ENCODE results near the gene TNFAIP2. TPM values are rescaled to one million over a fixed set of nuclear protein-coding genes. Genes with fewer than 3 reads are reported as not detected.
"Not testable (repeated sequence)": the region's sequence is repeated elsewhere in the genome, so short reads cannot be mapped to it uniquely, and the experiment has no call there.

TNFAIP2 gene
- total and polyA plus RNA-seq, 12 donors, result 5.2 to 615 (median 115) TPM

- Histone ChIP-seq H3K36me3 (replicated peaks in 1 of 2) (no peaks in the 10 kb centered on the region), H3K27ac (no peak overlapping the region), H3K27me3 (no peaks in the 10 kb centered on the region), H3K4me1 (replicated peaks in 1 of 2) (peaks cover 10 to 21% of the 10 kb centered on the region in 2 donors), H3K4me3 (no peak overlapping the region), H3K9me3 (replicated peaks in 1 of 3) (no peaks in the 10 kb centered on the region)
- TF ChIP-seq, protein P1, sequence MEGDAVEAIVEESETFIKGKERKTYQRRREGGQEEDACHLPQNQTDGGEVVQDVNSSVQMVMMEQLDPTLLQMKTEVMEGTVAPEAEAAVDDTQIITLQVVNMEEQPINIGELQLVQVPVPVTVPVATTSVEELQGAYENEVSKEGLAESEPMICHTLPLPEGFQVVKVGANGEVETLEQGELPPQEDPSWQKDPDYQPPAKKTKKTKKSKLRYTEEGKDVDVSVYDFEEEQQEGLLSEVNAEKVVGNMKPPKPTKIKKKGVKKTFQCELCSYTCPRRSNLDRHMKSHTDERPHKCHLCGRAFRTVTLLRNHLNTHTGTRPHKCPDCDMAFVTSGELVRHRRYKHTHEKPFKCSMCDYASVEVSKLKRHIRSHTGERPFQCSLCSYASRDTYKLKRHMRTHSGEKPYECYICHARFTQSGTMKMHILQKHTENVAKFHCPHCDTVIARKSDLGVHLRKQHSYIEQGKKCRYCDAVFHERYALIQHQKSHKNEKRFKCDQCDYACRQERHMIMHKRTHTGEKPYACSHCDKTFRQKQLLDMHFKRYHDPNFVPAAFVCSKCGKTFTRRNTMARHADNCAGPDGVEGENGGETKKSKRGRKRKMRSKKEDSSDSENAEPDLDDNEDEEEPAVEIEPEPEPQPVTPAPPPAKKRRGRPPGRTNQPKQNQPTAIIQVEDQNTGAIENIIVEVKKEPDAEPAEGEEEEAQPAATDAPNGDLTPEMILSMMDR (IDR thresholded peaks at IDR 0.05), result no peak
- TF ChIP-seq POLR2A (IDR thresholded peaks at IDR 0.05), result no peak
- intact Hi-C loops (cut with DNase I), result no loop called here
- WGBS, 4 donors, result 64 to 84% (median 75%) methylated on average over 2 to 11 of the region's 11 CpGs
- DNase-seq, result no peak
Measured at GRCh38 chr14:103112400-103113243, 10.6 kb upstream of the TNFAIP2 start.

GRCh38 chr14:103113303-103113702 is 10.0 kb upstream of the TNFAIP2 start:
- Histone ChIP-seq H3K4me1 (replicated peaks in 1 of 2) (peaks cover 13 to 24% of the 10 kb centered on the region in 2 donors), H3K36me3 (replicated peaks in 1 of 2) (no peaks in the 10 kb centered on the region), H3K9me3 (replicated peaks in 1 of 3) (no peaks in the 10 kb centered on the region), H3K4me3 (no peak overlapping the region), H3K27me3 (no peaks in the 10 kb centered on the region), H3K27ac (no peak overlapping the region)
- intact Hi-C loops (cut with DNase I), result no loop called here
- TF ChIP-seq, protein P1 (IDR thresholded peaks at IDR 0.05), result no peak
- TF ChIP-seq POLR2A (IDR thresholded peaks at IDR 0.05), result no peak
- no peak for DNase-seq
- 82 to 88% (median 86%) methylated on average over 5 of the region's 5 CpGs; no CpG with 5 or more reads in 1 of the 4 donors for WGBS, 4 donors

GRCh38 chr14:103113774-103114173 is 9.5 kb upstream of the TNFAIP2 start:
- Histone ChIP-seq H3K36me3 (replicated peaks in 1 of 2) (no peaks in the 10 kb centered on the region), H3K27me3 (no peaks in the 10 kb centered on the region), H3K27ac (no peak overlapping the region), H3K4me3 (no peak overlapping the region), H3K4me1 (replicated peaks in 1 of 2) (peaks cover 17 to 28% of the 10 kb centered on the region in 2 donors), H3K9me3 (replicated peaks in 1 of 3) (no peaks in the 10 kb centered on the region)
- 71 to 88% (median 81%) methylated on average over 7 to 13 of the region's 13 CpGs for WGBS, 4 donors
- no peak for DNase-seq
- no peak for TF ChIP-seq POLR2A (IDR thresholded peaks at IDR 0.05)
- TF ChIP-seq, protein P1 (IDR thresholded peaks at IDR 0.05), result no peak
- intact Hi-C loops (cut with DNase I), result no loop called here

DNA sequence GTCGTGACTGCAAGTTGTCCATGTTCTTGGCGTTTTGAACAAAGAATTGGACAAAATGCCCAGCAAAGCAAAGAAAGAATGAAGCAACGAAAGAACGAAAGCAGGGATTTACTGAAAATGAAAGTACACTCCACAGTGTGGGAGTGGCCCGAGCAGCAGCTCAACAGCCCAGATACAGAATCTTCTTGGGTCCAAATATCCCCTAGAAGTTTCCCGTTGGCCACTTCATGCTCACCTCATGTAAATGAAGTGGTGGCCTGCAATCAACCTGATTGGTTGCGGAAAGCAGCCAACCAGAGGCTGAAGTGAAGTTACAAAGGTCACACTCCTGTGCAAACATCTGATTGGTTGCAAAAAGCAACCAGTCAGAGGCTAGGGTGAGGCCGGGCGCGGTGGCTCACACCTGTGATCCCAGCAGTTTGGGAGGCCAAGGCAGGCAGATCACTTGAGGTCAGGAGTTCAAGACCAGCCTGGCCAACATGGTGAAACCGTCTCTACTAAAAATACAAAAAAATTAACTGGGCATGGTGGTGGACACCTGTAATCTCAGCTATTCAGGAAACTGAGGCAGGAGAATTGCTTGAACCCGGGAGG is 8.1 kb upstream of the TNFAIP2 start:
- DNase-seq; H3K9me3 ChIP-seq (replicated peaks in 1 of 3); H3K27me3 ChIP-seq; intact Hi-C loops (cut with DNase I); H3K36me3 ChIP-seq (replicated peaks in 1 of 2): not testable (repeated sequence)
- peak overlapping the region in 3 of 5 donors; percentile 29 to 61 (median 59) for H3K27ac ChIP-seq
- peak overlapping the region in 1 of 4 donors; percentile 15 for H3K4me3 ChIP-seq
- H3K4me1 ChIP-seq (replicated peaks in 1 of 2), result peaks cover 13 to 22% of the 10 kb centered on the region in 2 donors
- WGBS, 4 donors, result 63 to 75% (median 70%) methylated on average over 11 to 12 of the region's 12 CpGs
